Suprapubic skin (tissue), 4 donors: ENCODE measurements around the gene LAMC3. TPM values are rescaled to one million over a fixed set of nuclear protein-coding genes. Genes with fewer than 3 reads are reported as not detected.

Source experiments
- DNase-seq, 2 donors: peaks; one replicate each; pipeline ENCODE4 v3.0.0-alpha.2; 2019; ENCODE audit warnings: low spot score in 2 of 2
- H3K27ac ChIP-seq: fragments of 200-600 bp; sonication (generic); one replicate; pipeline ENCODE4 v1.5.1; 2019
- H3K27me3 ChIP-seq: fragments of 200-600 bp; sonication (generic); one replicate; pipeline ENCODE4 v1.5.1; 2019
- H3K36me3 ChIP-seq: fragments of 200-600 bp; sonication (generic); one replicate; pipeline ENCODE4 v1.5.1; 2019
- H3K4me1 ChIP-seq: fragments of 200-600 bp; sonication (generic); one replicate; pipeline ENCODE4 v1.5.1; 2019
- H3K4me3 ChIP-seq: fragments of 200-600 bp; sonication (generic); one replicate; pipeline ENCODE4 v1.5.1; 2019; ENCODE audit warnings: mild to moderate bottlenecking
- H3K9me3 ChIP-seq: fragments of 200-600 bp; sonication (generic); one replicate; pipeline ENCODE4 v1.5.1; 2019
- EP300 ChIP-seq: sonication (generic); formaldehyde crosslinking; IDR thresholded peaks from one replicate; pipeline ENCODE4 v1.6.1; 2017; ENCODE audit warnings: antibody characterized with exemption
- POLR2A ChIP-seq, 2 donors: fragments of 450-650 bp; IDR thresholded peaks; one replicate each; pipeline ENCODE4 v1.6.1; 2017; ENCODE audit warnings: antibody characterized with exemption in 2 of 2, mild to moderate bottlenecking in 2 of 2, moderate library complexity in 2 of 2
- POLR2AphosphoS5 ChIP-seq, 3 donors: sonication (generic); formaldehyde crosslinking; IDR thresholded peaks; one replicate each; pipeline ENCODE4 v1.6.1; 2017; ENCODE audit warnings: antibody characterized with exemption in 3 of 3
- WGBS: methylation state at CpG from one replicate; pipeline ENCODE4 v1.1.5; 2018; 5-methylcytosine and 5-hydroxymethylcytosine counted together
- total RNA-seq, 4 donors: library from RNA; depleted of rRNA; stranded (reverse); fragments of >200 nt; gene quantifications; one replicate each; pipeline ENCODE4 v1.1.0, GENCODE V29; 2016
- TF ChIP-seq, protein P1 (sequence below), 2 donors: fragments of 200-600 bp in 1 of 2; fragments of 450-650 bp in 1 of 2; sonication (generic) in 1 of 2; IDR thresholded peaks; one replicate each; pipeline ENCODE4 v1.5.1; 2016 to 2019; ENCODE audit warnings: antibody characterized with exemption in 2 of 2, mild to moderate bottlenecking in 1 of 2, moderate library complexity in 1 of 2

The LAMC3 gene
- total RNA-seq, 4 donors from 2014 or later = 4.0 to 16.9 (median 5.2) TPM

DNA sequence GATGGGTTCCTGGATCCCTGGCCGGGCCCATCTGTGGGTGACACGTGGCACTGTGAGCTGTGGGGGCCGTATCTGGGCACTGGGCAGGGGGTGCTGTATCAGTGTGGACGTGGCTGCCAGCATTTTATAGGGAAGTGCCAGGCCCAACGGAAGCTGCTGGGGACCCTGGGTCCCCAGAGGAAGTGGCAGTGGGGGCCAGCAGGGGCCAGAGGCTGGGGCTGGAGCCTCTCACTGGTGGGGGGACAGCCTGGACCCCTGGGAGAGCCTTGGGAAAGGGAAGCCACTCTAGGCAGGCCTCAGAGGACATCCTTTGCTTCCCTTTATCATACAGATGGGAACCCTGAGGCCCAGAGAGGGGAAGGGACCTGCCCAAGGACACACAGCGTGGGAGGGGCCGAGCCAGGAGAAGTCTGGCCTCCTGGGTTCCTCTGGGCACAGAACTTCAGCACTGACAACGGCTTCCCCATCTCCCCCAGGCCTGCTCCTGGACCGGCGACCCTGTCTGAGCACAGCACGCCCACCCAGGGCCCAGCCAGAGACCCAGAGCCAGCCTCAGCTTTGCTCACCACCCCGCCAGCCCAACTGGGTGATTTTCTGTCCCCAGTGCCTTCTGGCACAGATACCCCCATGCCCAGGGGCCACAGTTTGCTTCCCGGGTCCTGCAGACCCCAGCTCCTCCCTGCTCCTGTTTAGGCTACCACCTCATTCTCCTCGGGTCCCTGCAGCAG is 15.5 kb upstream of the LAMC3 start:
- H3K9me3 ChIP-seq = no peaks in the 10 kb centered on the region
- H3K4me1 ChIP-seq = peaks cover 5% of the 10 kb centered on the region
- H3K27ac ChIP-seq = no peak overlapping the region
- DNase-seq = no peak
- no peak overlapping the region for H3K4me3 ChIP-seq
- no peaks in the 10 kb centered on the region for H3K36me3 ChIP-seq
- 81% methylated on average over 9 of the region's 14 CpGs for WGBS
- H3K27me3 ChIP-seq = peaks cover 27% of the 10 kb centered on the region
- TF ChIP-seq POLR2AphosphoS5 (IDR thresholded peaks at IDR 0.05) (no peak), POLR2A (IDR thresholded peaks at IDR 0.05) (no peak), EP300 (no peak)
- TF ChIP-seq, protein P1, sequence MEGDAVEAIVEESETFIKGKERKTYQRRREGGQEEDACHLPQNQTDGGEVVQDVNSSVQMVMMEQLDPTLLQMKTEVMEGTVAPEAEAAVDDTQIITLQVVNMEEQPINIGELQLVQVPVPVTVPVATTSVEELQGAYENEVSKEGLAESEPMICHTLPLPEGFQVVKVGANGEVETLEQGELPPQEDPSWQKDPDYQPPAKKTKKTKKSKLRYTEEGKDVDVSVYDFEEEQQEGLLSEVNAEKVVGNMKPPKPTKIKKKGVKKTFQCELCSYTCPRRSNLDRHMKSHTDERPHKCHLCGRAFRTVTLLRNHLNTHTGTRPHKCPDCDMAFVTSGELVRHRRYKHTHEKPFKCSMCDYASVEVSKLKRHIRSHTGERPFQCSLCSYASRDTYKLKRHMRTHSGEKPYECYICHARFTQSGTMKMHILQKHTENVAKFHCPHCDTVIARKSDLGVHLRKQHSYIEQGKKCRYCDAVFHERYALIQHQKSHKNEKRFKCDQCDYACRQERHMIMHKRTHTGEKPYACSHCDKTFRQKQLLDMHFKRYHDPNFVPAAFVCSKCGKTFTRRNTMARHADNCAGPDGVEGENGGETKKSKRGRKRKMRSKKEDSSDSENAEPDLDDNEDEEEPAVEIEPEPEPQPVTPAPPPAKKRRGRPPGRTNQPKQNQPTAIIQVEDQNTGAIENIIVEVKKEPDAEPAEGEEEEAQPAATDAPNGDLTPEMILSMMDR (IDR thresholded peaks at IDR 0.05) = no peak

- H3K27me3 ChIP-seq = peaks cover 32% of the 10 kb centered on the region
- H3K4me1 ChIP-seq = peaks cover 10% of the 10 kb centered on the region
- no peak for TF ChIP-seq EP300
- TF ChIP-seq, protein P1 (IDR thresholded peaks at IDR 0.05) = no peak
- no peak for TF ChIP-seq POLR2AphosphoS5 (IDR thresholded peaks at IDR 0.05)
- no peak for TF ChIP-seq POLR2A (IDR thresholded peaks at IDR 0.05)
- DNase-seq = no peak
- H3K4me3 ChIP-seq = no peak overlapping the region
- no peaks in the 10 kb centered on the region for H3K36me3 ChIP-seq
- WGBS = 69% methylated on average over 6 of the region's 6 CpGs
- no peak overlapping the region for H3K27ac ChIP-seq
- no peaks in the 10 kb centered on the region for H3K9me3 ChIP-seq
Measured at GRCh38 chr9:130994135-130995085, 14.6 kb upstream of the LAMC3 start.

DNA sequence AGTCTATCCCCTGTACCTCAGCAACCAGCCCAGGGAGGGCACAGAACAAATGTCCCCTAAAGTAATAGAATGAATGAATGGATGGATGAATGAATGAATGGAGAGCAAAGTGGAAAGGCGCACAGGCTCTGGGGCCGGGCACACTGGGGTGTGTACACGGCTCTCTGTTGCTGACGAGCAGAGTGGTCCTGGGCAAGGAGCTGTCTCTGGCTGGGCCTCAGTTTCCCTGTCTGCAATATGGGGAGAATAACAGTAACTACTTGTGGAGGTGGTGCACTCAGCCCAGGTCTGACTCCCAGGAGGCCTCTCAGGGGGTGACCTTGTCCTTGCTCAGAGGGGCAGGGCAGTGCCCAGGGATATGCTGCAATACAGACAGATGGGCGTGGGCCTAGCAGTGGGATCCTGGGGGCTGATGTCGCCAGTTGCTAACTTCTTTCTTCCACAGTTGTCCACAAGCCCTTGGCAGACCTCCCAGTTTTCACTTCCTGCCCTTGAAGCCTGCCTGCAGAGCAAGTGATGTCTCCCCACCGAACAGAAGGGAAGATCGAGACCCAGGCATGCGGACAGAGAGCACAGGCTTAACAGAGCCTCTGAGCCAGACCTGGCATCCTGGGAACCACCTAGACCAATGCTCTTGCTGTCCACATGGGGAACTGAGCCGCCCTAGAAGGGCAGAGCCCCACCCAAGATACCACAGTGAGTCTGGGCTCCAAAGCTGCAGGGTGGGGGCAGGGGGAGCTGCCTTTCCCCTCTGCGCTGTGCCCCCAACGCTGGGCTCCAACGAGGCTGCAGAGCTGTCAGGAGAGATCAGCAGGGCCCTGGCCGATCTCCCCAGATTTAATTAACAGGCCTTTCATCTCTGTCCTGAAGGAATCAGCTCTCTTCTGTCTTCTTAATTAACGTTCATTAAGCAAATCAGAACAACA is 13.6 kb upstream of the LAMC3 start:
- peaks cover 37% of the 10 kb centered on the region for H3K27me3 ChIP-seq
- TF ChIP-seq, protein P1 (IDR thresholded peaks at IDR 0.05) = no peak
- TF ChIP-seq POLR2A (IDR thresholded peaks at IDR 0.05) (no peak), POLR2AphosphoS5 (IDR thresholded peaks at IDR 0.05) (no peak), EP300 (no peak)
- no peak overlapping the region for H3K27ac ChIP-seq
- DNase-seq = no peak
- H3K4me3 ChIP-seq = no peak overlapping the region
- H3K4me1 ChIP-seq = peaks cover 10% of the 10 kb centered on the region
- 45% methylated on average over 13 of the region's 15 CpGs for WGBS
- no peaks in the 10 kb centered on the region for H3K9me3 ChIP-seq
- no peaks in the 10 kb centered on the region for H3K36me3 ChIP-seq

GRCh38 chr9:130996205-130996604 is 12.8 kb upstream of the LAMC3 start:
- H3K4me1 ChIP-seq = peaks cover 10% of the 10 kb centered on the region
- H3K36me3 ChIP-seq = no peaks in the 10 kb centered on the region
- H3K4me3 ChIP-seq = no peak overlapping the region
- 89% methylated on average over 4 of the region's 8 CpGs for WGBS
- peaks cover 41% of the 10 kb centered on the region for H3K27me3 ChIP-seq
- no peak for DNase-seq
- TF ChIP-seq POLR2AphosphoS5 (IDR thresholded peaks at IDR 0.05) (no peak), POLR2A (IDR thresholded peaks at IDR 0.05) (no peak), EP300 (no peak)
- TF ChIP-seq, protein P1 (IDR thresholded peaks at IDR 0.05) = no peak
- H3K27ac ChIP-seq = no peak overlapping the region
- no peaks in the 10 kb centered on the region for H3K9me3 ChIP-seq
